Lower leg skin (tissue), 4 donors: ENCODE measurements around the gene FFAR3. TPM values are rescaled to one million over a fixed set of nuclear protein-coding genes. Genes with fewer than 3 reads are reported as not detected.

Source experiments
- DNase-seq, 2 donors: peaks; one replicate each; pipeline ENCODE4 v3.0.0-alpha.2; 2019; ENCODE audit warnings: low spot score in 2 of 2
- H3K4me3 ChIP-seq: fragments of 200-600 bp; sonication (generic); 2 replicates; pipeline ENCODE4 v1.5.1; 2017; ENCODE audit warnings: mild to moderate bottlenecking, low read depth; ENCODE audit not compliant: poor library complexity, severe bottlenecking
- CTCF ChIP-seq, 3 donors: fragments of 450-650 bp; IDR thresholded peaks; one replicate each; pipeline ENCODE4 v1.5.1; 2016; ENCODE audit warnings: antibody characterized with exemption in 3 of 3, mild to moderate bottlenecking in 3 of 3, moderate library complexity in 2 of 3
- POLR2A ChIP-seq, 2 donors: fragments of 450-650 bp; IDR thresholded peaks; one replicate each; pipeline ENCODE4 v1.6.1; 2016 to 2017; ENCODE audit warnings: antibody characterized with exemption in 2 of 2, mild to moderate bottlenecking in 1 of 2, moderate library complexity in 1 of 2
- WGBS, 2 donors: methylation state at CpG; one replicate each; pipeline ENCODE4 v1.1.5; 2018; 5-methylcytosine and 5-hydroxymethylcytosine counted together
- intact Hi-C: fragments of 100-400 bp; cut with DNase I; formaldehyde crosslinking; loops from one replicate; pipeline ENCODE4 v1.15.0; 2023; ENCODE audit warnings: low total_unique reads
- total RNA-seq, 4 donors: library from RNA; depleted of rRNA; stranded (reverse); fragments of >200 nt; gene quantifications; one replicate each; pipeline ENCODE4 v1.1.0, GENCODE V29; 2016

The FFAR3 gene
- total RNA-seq, 4 donors from 2014 or later, result not detected

GRCh38 chr19:35349614-35350521, 8.4 kb upstream of the FFAR3 start:
- no peak overlapping the region for H3K4me3 ChIP-seq
- intact Hi-C loops, result loop anchor here (5.0 to 10.0 kb wide), 2 partner anchors 117 to 145 kb away; partner anchors contain the start of gene KRTDAP
- TF ChIP-seq CTCF (IDR thresholded peaks at IDR 0.05), result no peak
- TF ChIP-seq POLR2A (IDR thresholded peaks at IDR 0.05), result no peak
- peak in 1 of 2 donors; percentile 78 for DNase-seq
- WGBS, 2 donors, result 74 to 80% methylated on average over 16 to 17 of the region's 17 CpGs

- WGBS, 2 donors, result 85 to 87% methylated on average over 7 of the region's 7 CpGs
- no peak for TF ChIP-seq POLR2A (IDR thresholded peaks at IDR 0.05)
- no peak for TF ChIP-seq CTCF (IDR thresholded peaks at IDR 0.05)
- intact Hi-C loops, result loop anchor here (5.0 to 10.0 kb wide), 2 partner anchors 117 to 144 kb away; partner anchors contain the start of gene KRTDAP
- DNase-seq, result peak in 1 of 2 donors; percentile 65
- no peak overlapping the region for H3K4me3 ChIP-seq
Observed at GRCh38 chr19:35350591-35350990, 7.7 kb upstream of the FFAR3 start.

GRCh38 chr19:35351411-35352176, 6.7 kb upstream of the FFAR3 start:
- intact Hi-C loops, result loop anchor here (5.0 to 10.0 kb wide), 2 partner anchors 116 to 143 kb away; partner anchors contain the start of gene KRTDAP
- TF ChIP-seq POLR2A (IDR thresholded peaks at IDR 0.05) (no peak), CTCF (IDR thresholded peaks at IDR 0.05) (no peak)
- H3K4me3 ChIP-seq, result no peak overlapping the region
- peak in 1 of 2 donors; percentile 73 for DNase-seq
- WGBS, 2 donors, result 92 to 93% methylated on average over 42 to 47 of the region's 47 CpGs

GRCh38 chr19:35352177-35352447, 6.1 kb upstream of the FFAR3 start:
- intact Hi-C loops, result loop anchor here (5.0 to 10.0 kb wide), 2 partner anchors 115 to 143 kb away; partner anchors contain the start of gene KRTDAP
- no peak overlapping the region for H3K4me3 ChIP-seq
- no peak for TF ChIP-seq CTCF (IDR thresholded peaks at IDR 0.05)
- TF ChIP-seq POLR2A (IDR thresholded peaks at IDR 0.05), result no peak
- WGBS, 2 donors, result 82 to 83% methylated on average over 12 to 18 of the region's 18 CpGs
- DNase-seq, result peak in 1 of 2 donors; percentile 63

GRCh38 chr19:35352448-35353304, 5.6 kb upstream of the FFAR3 start:
- WGBS, 2 donors, result 28 to 31% methylated on average over 27 to 32 of the region's 32 CpGs
- TF ChIP-seq CTCF (IDR thresholded peaks at IDR 0.05) (peak in 1 of 3 donors; percentile 55), POLR2A (IDR thresholded peaks at IDR 0.05) (no peak)
- intact Hi-C loops, result loop anchor here (5.0 to 10.0 kb wide), 2 partner anchors 115 to 142 kb away; partner anchors contain the start of gene KRTDAP
- DNase-seq, result peak; percentile 59 to 90
- H3K4me3 ChIP-seq, result no peak overlapping the region
